Endothelial cell of umbilical vein (primary cell): ENCODE measurements around the gene IKZF1. TPM values are rescaled to one million over a fixed set of nuclear protein-coding genes. Genes with fewer than 3 reads are reported as not detected.

Source experiments
- BruUV-seq: library from RNA; stranded (reverse); fragments of 400-500 nt; replicated peaks from 2 replicates; lab custom pipeline; 2021; lab: Mats Ljungman, UMichigan
- CTCF ChIA-PET: fragments of 300-600, 350-600 bp; sonication (Branson Sonifier 250); formaldehyde crosslinking; loops from one replicate; lab custom pipeline; 2021; ENCODE audit warnings: antibody characterized with exemption, inconsistent platforms; lab: Charles Lee
- POLR2A ChIA-PET: fragments of 300-600, 350-600 bp; sonication (Branson Sonifier 250); formaldehyde crosslinking; loops from one replicate; lab custom pipeline; 2021; ENCODE audit warnings: antibody characterized with exemption, inconsistent platforms; lab: Charles Lee
- DNase-seq: peaks from one replicate; pipeline ENCODE4 v3.0.0-alpha.2; 2011; ENCODE audit warnings: low read depth, low spot score
- FAIRE-seq: peaks from 2 replicates; lab custom pipeline; 2011; peaks lifted over from hg19 to GRCh38; lab: Jason Lieb, UNC
- H2AFZ ChIP-seq: 2 replicates; pipeline ENCODE4 v1.6.0; 2012; ENCODE audit warnings: low read depth, low read length, control low read depth, inconsistent platforms
- H3K27ac ChIP-seq: 2 replicates; pipeline ENCODE4 v1.5.1; 2011; ENCODE audit warnings: low read depth, mild to moderate bottlenecking, control low read depth, low read length, moderate library complexity; ENCODE audit not compliant: insufficient read depth
- H3K27me3 ChIP-seq, 2 experiments: 2 replicates each; pipeline versions ENCODE4 v1.6.0 to v1.6.1; 2011; ENCODE audit warnings: low read length in 2 of 2, mixed read lengths in 1 of 2; ENCODE audit not compliant: control insufficient read depth in 2 of 2, insufficient read depth in 2 of 2
- H3K36me3 ChIP-seq, 2 experiments: 2 replicates in 1 of 2; 3 replicates in 1 of 2; pipeline ENCODE4 v1.5.1; 2011; ENCODE audit warnings: low read length in 2 of 2, mild to moderate bottlenecking in 1 of 2, moderate library complexity in 1 of 2; ENCODE audit not compliant: control insufficient read depth in 2 of 2, insufficient read depth in 2 of 2; ENCODE audit errors: extremely low read depth in 1 of 2
- H3K4me1 ChIP-seq: 3 replicates; pipeline ENCODE4 v1.5.1; 2011; ENCODE audit warnings: mild to moderate bottlenecking, low read length; ENCODE audit not compliant: control insufficient read depth, insufficient read depth; ENCODE audit errors: extremely low read depth
- H3K4me2 ChIP-seq: 2 replicates; pipeline ENCODE4 v1.6.1; 2011; ENCODE audit warnings: low read length, control low read depth, mixed read lengths; ENCODE audit not compliant: insufficient read depth
- H3K4me3 ChIP-seq, 3 experiments: fragments of 200-600 bp in 1 of 3; sonication (generic), shearing (Covaris generic) in 1 of 3; replicated peaks in 1 of 3; 2 replicates each; pipeline ENCODE4 v1.5.1; 2011 to 2016; ENCODE audit warnings: control low read depth in 3 of 3, low read length in 3 of 3, mild to moderate bottlenecking in 2 of 3, inconsistent platforms in 1 of 3, low read depth in 1 of 3, moderate library complexity in 1 of 3; ENCODE audit not compliant: insufficient read depth in 1 of 3
- H3K79me2 ChIP-seq: 2 replicates; pipeline ENCODE4 v1.6.0; 2012; ENCODE audit warnings: low read length, inconsistent platforms; ENCODE audit not compliant: control insufficient read depth, insufficient read depth
- H3K9ac ChIP-seq: replicated peaks from 2 replicates; pipeline ENCODE3; 2011; ENCODE audit warnings: low read length, control low read depth; ENCODE audit not compliant: insufficient read depth; ENCODE audit errors: extremely low read depth
- H3K9me1 ChIP-seq: replicated peaks from 3 replicates; pipeline ENCODE4 v1.6.0; 2011; ENCODE audit warnings: mild to moderate bottlenecking, low read length; ENCODE audit not compliant: control insufficient read depth, insufficient read depth; ENCODE audit errors: extremely low read depth
- H3K9me3 ChIP-seq: replicated peaks from 2 replicates; pipeline ENCODE4 v1.5.1; 2012; ENCODE audit warnings: low read length, inconsistent platforms; ENCODE audit not compliant: control insufficient read depth, insufficient read depth
- H4K20me1 ChIP-seq: replicated peaks from 2 replicates; pipeline ENCODE3; 2011; ENCODE audit warnings: mild to moderate bottlenecking, low read length; ENCODE audit not compliant: control insufficient read depth, insufficient read depth; ENCODE audit errors: extremely low read depth
- CTCF ChIP-seq, 2 donors: IDR thresholded peaks; 1 replicate in 1 of 2; 2 replicates in 1 of 2; pipeline ENCODE4 v1.5.1; 2011; ENCODE audit warnings: low read length in 2 of 2, mild to moderate bottlenecking in 2 of 2, moderate library complexity in 2 of 2, control low read depth in 1 of 2, inconsistent platforms in 1 of 2, low read depth in 1 of 2; ENCODE audit not compliant: insufficient read depth in 1 of 2; ENCODE audit errors: extremely low read depth in 1 of 2
- EZH2 ChIP-seq: IDR thresholded peaks from 2 replicates; pipeline ENCODE4 v1.6.1; 2012; ENCODE audit warnings: borderline replicate concordance, low read depth, mild to moderate bottlenecking, moderate library complexity, low read length, inconsistent platforms; ENCODE audit not compliant: severe bottlenecking
- FOS ChIP-seq: IDR thresholded peaks from 2 replicates; pipeline ENCODE4 v1.6.1; 2011; ENCODE audit warnings: mild to moderate bottlenecking, low read length, moderate library complexity, borderline replicate concordance; ENCODE audit not compliant: insufficient read depth
- GATA2 ChIP-seq: IDR thresholded peaks from 2 replicates; pipeline ENCODE4 v1.7.0; 2011; ENCODE audit warnings: low read depth, mild to moderate bottlenecking, moderate library complexity, mixed read lengths, low read length; ENCODE audit not compliant: insufficient read length, insufficient read depth
- JUN ChIP-seq: IDR thresholded peaks from 2 replicates; pipeline ENCODE4 v1.6.1; 2011; ENCODE audit warnings: borderline replicate concordance, low read depth; ENCODE audit not compliant: insufficient read length, insufficient read depth
- MAX ChIP-seq: IDR thresholded peaks from 2 replicates; pipeline ENCODE4 v1.6.1; 2011; ENCODE audit not compliant: insufficient read depth, insufficient read length
- MYC ChIP-seq: IDR thresholded peaks from one replicate; pipeline ENCODE4 v1.6.1; 2011; ENCODE audit warnings: mild to moderate bottlenecking, low read depth, low read length
- POLR2A ChIP-seq: IDR thresholded peaks from 2 replicates; pipeline ENCODE4 v1.6.1; 2012; ENCODE audit warnings: low read depth, mild to moderate bottlenecking, control low read depth, low read length
- POLR2AphosphoS5 ChIP-seq: IDR thresholded peaks from 2 replicates; pipeline ENCODE4 v1.6.1; 2012; ENCODE audit warnings: low read depth, mild to moderate bottlenecking, control low read depth, low read length, moderate library complexity; ENCODE audit not compliant: insufficient read depth
- dilution Hi-C: fragments of 300-500 bp; cut with MboI; formaldehyde crosslinking; loops from one replicate; pipeline ENCODE4 v1.15.0; 2019; ENCODE audit warnings: low sequenced_read_pairs; ENCODE audit not compliant: extremely low pct_ligation_motif_present
- intact Hi-C: fragments of 100-400 bp; cut with micrococcal nuclease; formaldehyde crosslinking; loops from one replicate; pipeline ENCODE4 v1.10.0; 2022
- polyA plus RNA-seq, 4 experiments: library from polyadenylated mRNA; depleted of rRNA in 3 of 4; stranded (reverse) in 3 of 4; unstranded in 1 of 4; fragments of >200 nt; gene quantifications; 2 replicates each; pipeline versions ENCODE4 v1.2.1 to v1.2.3, GENCODE V29; 2011 to 2012; ENCODE audit warnings: missing spikeins in 1 of 4
- total RNA-seq: library from RNA; stranded (reverse); gene quantifications from 2 replicates; pipeline ENCODE4 v1.2.3, GENCODE V29; 2021

IKZF1 gene
- total and polyA plus RNA-seq, 2 donors (not counting 3 experiments of a cell fraction or from before 2014, with no cell fraction given), result 0.01 to 0.20 TPM

GRCh38 chr7:50295133-50295532, 9.4 kb upstream of the IKZF1 start:
- BruUV-seq, result no TSS peak
- ChIA-PET POLR2A (no interaction called here), CTCF (no interaction called here)
- Histone ChIP-seq H3K4me1 (no peaks in the 10 kb centered on the region), H3K27me3 (peaks cover 0 to 2% of the 10 kb centered on the region in 2 experiments), H3K4me3 (no peak overlapping the region), H3K9me3 (no peaks in the 10 kb centered on the region), H2AFZ (no peak overlapping the region), H3K4me2 (no peak overlapping the region), H3K27ac (no peak overlapping the region), H4K20me1 (no peaks in the 10 kb centered on the region), H3K9me1 (no peaks in the 10 kb centered on the region), H3K36me3 (no peaks in the 10 kb centered on the region), H3K79me2 (no peaks in the 10 kb centered on the region), H3K9ac (no peak overlapping the region)
- dilution Hi-C loops, result no loop called here
- intact Hi-C loops, result no loop called here
- no peak for TF ChIP-seq CTCF (IDR thresholded peaks at IDR 0.05; ENCODE audit: extremely low read depth in 1 of 2, insufficient read depth in 1 of 2, low read depth in 1 of 2, low read length in 2 of 2)
- DNase-seq (no peak), FAIRE-seq (no peak)

- no peak for FAIRE-seq
- H3K4me1 ChIP-seq, result no peaks in the 10 kb centered on the region
Observed at GRCh38 chr7:50296799-50297198, 7.7 kb upstream of the IKZF1 start.

More at GRCh38 chr7:50296799-50297198, 7.7 kb upstream of the IKZF1 start:
- Histone ChIP-seq H4K20me1 (no peaks in the 10 kb centered on the region), H3K79me2 (no peaks in the 10 kb centered on the region), H3K36me3 (no peaks in the 10 kb centered on the region), H3K4me2 (no peak overlapping the region), H3K9me3 (no peaks in the 10 kb centered on the region), H3K27ac (no peak overlapping the region), H3K27me3 (peaks cover 0 to 2% of the 10 kb centered on the region in 2 experiments), H3K9ac (no peak overlapping the region), H3K4me3 (no peak overlapping the region), H3K9me1 (no peaks in the 10 kb centered on the region), H2AFZ (no peak overlapping the region)
- ChIA-PET CTCF (no interaction called here), POLR2A (no interaction called here)
- intact Hi-C loops, result no loop called here
- TF ChIP-seq MYC (no peak), POLR2A (no peak), CTCF (IDR thresholded peaks at IDR 0.05; ENCODE audit: extremely low read depth in 1 of 2, insufficient read depth in 1 of 2, low read depth in 1 of 2, low read length in 2 of 2) (no peak), EZH2 (no peak), JUN (no peak), GATA2 (no peak), MAX (no peak), POLR2AphosphoS5 (no peak), FOS (no peak)
- no TSS peak for BruUV-seq
- DNase-seq, result no peak
- dilution Hi-C loops, result no loop called here
